ENCODE data around the gene NOXA1.

DNA sequence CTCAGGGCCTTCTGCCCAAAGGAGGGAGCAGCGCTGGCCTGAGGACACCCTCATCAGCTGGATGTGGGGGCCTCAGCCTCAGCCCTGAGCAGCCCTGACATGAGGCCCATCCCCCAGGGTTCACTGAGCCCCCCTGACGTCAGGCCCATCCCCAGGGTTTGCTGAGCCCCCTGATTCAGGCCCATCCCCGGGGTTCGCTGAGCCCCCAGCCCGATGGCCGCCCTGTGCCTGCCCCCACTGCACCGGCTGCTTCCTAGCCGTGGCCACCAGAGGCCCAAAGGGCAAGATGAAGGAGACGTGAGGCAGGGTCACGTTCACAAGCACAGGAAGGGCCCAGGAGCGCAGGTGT lies 55.4 kb downstream of the NOXA1 start:
- TF ChIP-seq CTCF (IDR thresholded peaks at IDR 0.05) (no peak), POLR2A (IDR thresholded peaks at IDR 0.05) (no peak)

Data from lower leg skin (tissue), 3 donors.